CD4-positive, alpha-beta T cell treated with Interleukin-12 subunit alpha and Interleukin-12 subunit beta, for 1 hour (primary cell): ENCODE measurements around the gene MRPL32.

Experiments
- DNase-seq: peaks from one replicate; pipeline ENCODE4 v3.0.0-alpha.2; 2020

MRPL32 gene

GRCh38 chr7:42972699-42973500 is 40.7 kb downstream of the MRPL32 start:
- DNase-seq = no peak

DNA sequence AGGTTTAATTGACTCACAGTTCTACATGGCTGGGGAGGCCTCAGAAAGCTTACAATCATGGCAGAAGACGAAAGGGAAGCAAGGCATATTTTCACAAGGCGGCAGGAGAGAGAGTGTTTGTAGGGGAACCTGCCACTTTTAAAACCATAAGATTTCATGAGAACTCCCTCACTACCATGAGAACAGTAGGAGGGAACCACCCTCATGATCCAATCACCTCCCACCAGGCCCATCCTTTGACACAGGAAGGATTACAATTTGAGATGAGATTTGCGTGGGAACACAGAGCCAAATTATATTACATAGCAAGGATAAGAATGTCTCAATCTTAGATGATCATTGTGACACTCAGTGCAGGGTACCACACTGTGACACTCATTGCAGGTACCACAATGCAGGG is 44.2 kb downstream of the MRPL32 start:
- no peak for DNase-seq

- DNase-seq = no peak
Measured at GRCh38 chr7:42978496-42978895, 46.3 kb downstream of the MRPL32 start.

- no peak for DNase-seq
Measured at GRCh38 chr7:42980084-42980483, 47.9 kb downstream of the MRPL32 start.

GRCh38 chr7:42980514-42980913 is 48.3 kb downstream of the MRPL32 start:
- DNase-seq = no peak

DNA sequence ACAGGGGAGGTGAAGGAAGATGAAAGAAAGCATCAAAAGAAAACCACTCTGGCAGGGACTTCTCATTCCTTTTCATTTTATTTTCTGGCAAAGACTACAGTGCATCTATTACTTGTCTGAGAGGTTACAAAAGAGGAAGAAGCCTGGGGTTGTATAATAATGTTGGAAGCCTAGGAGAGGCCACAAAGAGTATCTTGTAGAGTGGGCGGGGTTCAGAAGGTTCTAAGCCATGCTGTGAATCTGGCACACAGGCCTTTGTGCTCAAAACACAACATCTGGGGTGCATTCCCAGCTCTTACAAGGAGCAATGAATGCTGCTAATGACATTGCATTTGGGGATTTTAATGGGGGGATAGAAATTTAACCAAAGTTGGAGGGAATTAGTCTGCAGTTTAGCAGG is 49.4 kb downstream of the MRPL32 start:
- no peak for DNase-seq

GRCh38 chr7:42982604-42983115 is 50.5 kb downstream of the MRPL32 start:
- no peak for DNase-seq

GRCh38 chr7:42984137-42984536 is 52.0 kb downstream of the MRPL32 start:
- DNase-seq = no peak

DNA sequence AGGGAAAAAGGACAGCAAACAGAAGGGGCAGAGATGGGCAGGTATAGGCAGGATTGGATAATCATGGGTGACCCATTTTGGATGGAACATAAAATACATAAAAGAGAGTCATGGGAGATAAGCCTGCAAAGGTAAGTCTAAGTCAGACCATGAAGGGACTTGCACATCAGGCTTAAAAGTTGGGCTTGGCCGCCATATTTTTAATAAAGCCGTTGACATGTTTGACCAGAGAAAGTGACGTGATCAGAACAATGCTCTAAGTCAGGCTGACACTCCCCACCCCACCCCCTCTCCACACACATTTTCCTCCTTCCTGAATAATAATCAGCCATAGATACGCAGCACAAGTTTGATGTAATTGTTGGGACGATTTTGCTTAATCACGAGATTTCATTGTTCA is 54.0 kb downstream of the MRPL32 start:
- no peak for DNase-seq

DNA sequence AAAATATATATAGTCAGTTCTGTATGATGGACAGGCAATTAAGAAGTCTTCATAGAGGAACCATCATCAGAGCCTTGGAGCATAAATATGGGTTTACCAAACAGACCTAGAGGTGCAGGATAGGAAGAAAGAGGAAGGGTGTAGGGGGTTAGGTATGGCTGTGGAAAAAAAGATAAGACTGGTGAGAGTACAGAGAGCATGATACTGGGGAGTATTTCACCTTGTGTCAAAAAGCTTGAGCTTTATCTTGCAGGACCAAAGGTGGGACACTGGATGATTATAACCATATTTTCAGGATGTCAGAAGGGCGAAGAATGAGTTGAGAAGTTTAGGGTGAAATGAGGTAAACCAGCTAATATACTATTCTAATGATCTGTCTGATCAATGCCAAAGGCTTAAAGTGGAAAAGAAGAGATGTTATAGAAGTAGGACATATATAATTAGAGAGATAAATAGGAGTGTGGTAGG is 54.6 kb downstream of the MRPL32 start:
- no peak for DNase-seq
